HL-60 (cell line): Measurements from ENCODE around the gene GPC1.

ENCODE experiments used
- CTCF ChIP-seq: IDR thresholded peaks from one replicate; pipeline ENCODE4 v1.5.1; 2011; ENCODE audit warnings: low read length, control low read depth, inconsistent platforms; ENCODE audit not compliant: insufficient read depth
- GABPA ChIP-seq: IDR thresholded peaks from 2 replicates; pipeline ENCODE4 v1.6.1; 2012; ENCODE audit warnings: low read depth
- POLR2AphosphoS5 ChIP-seq: IDR thresholded peaks from 2 replicates; pipeline ENCODE4 v1.6.1; 2012; ENCODE audit warnings: low read depth
- REST ChIP-seq: IDR thresholded peaks from 2 replicates; pipeline ENCODE4 v1.6.1; 2012; ENCODE audit warnings: low read depth; ENCODE audit not compliant: insufficient replicate concordance
- SPI1 ChIP-seq: IDR thresholded peaks from 2 replicates; pipeline ENCODE4 v1.6.1; 2012; ENCODE audit warnings: low read depth, mild to moderate bottlenecking, borderline replicate concordance

- no peak for TF ChIP-seq POLR2AphosphoS5
- TF ChIP-seq CTCF = no peak
- TF ChIP-seq REST = no peak
- no peak for TF ChIP-seq SPI1
- no peak for TF ChIP-seq GABPA
Measured at GRCh38 chr2:240482141-240482540, 46.7 kb downstream of the GPC1 start.
